Activated B cell treated with CpG ODN at 0.5 μM for 24 hours (primary cell): ENCODE data around the gene PDE4A. TPM values are rescaled to one million over a fixed set of nuclear protein-coding genes. Genes with fewer than 3 reads are reported as not detected.
"Not testable (repeated sequence)": the region's sequence is repeated elsewhere in the genome, so short reads cannot be mapped to it uniquely, and the experiment has no call there.

Experiments
- ATAC-seq: fragments of 200-7000 bp; cut with Tn5 transposase; one replicate; pipeline ENCODE4 v1.10.0; 2021; ENCODE audit warnings: low read depth, mild to moderate bottlenecking, moderate library complexity
- CTCF ChIA-PET: fragments of 350-600 bp; sonication (Branson Sonifier 250); formaldehyde crosslinking; loops from one replicate; lab custom pipeline; 2021; ENCODE audit warnings: antibody characterized with exemption; lab: Charles Lee
- POLR2A ChIA-PET: fragments of 350-600 bp; sonication (Branson Sonifier 250); formaldehyde crosslinking; loops from one replicate; lab custom pipeline; 2021; ENCODE audit warnings: antibody characterized with exemption; lab: Charles Lee
- DNase-seq: peaks from one replicate; pipeline ENCODE4 v3.0.0; 2022
- H3K27ac Mint-ChIP-seq: one replicate; pipeline ENCODE4 v1.8.0; 2020; ENCODE audit warnings: mixed read lengths
- H3K27me3 Mint-ChIP-seq: one replicate; pipeline ENCODE4 v1.8.0; 2021; ENCODE audit warnings: mixed read lengths
- H3K36me3 Mint-ChIP-seq: one replicate; pipeline ENCODE4 v1.8.0; 2021; ENCODE audit warnings: low read depth, mixed read lengths
- H3K4me1 Mint-ChIP-seq: one replicate; pipeline ENCODE4 v1.8.0; 2021; ENCODE audit warnings: mixed read lengths
- H3K4me3 Mint-ChIP-seq: one replicate; pipeline ENCODE4 v1.8.0; 2020; ENCODE audit warnings: mild to moderate bottlenecking, mixed read lengths
- H3K9me3 Mint-ChIP-seq: one replicate; pipeline ENCODE4 v1.8.0; 2020; ENCODE audit warnings: mixed read lengths
- intact Hi-C: fragments of 100-400 bp; cut with micrococcal nuclease; formaldehyde crosslinking; loops from one replicate; pipeline ENCODE4 v1.15.1; 2024
- total RNA-seq: library from RNA; stranded (reverse); gene quantifications from 2 replicates; pipeline ENCODE4 v1.2.3, GENCODE V29; 2022
- TF ChIP-seq, protein P1 (sequence below): fragments of 200-600 bp; IDR thresholded peaks from one replicate; pipeline ENCODE4 v1.8.0; 2022; ENCODE audit warnings: antibody characterized with exemption, mild to moderate bottlenecking

Gene PDE4A
- total RNA-seq, 1 donor from 2014 or later: 8.6 TPM

DNA sequence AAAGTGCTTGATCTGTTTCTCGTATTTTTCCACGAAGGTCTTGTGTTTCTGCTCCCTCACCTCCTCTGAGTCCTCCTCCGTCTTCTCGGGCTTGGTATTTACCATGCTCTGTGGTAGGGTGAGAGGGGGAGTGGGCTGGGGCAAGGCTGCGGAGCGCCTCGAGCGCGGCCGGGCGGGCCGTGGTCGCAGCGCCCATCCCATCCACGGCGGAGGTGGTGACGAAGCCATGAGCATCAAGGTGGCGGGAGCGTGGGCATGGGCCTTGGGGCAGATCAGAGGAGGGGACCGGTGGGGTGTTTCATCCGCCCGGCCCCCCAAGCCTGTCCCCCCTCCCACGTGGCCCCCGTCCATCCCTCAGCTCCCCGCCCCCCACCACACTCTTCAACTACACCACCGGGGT is 24.9 kb upstream of the PDE4A start:
- Mint-ChIP-seq H3K4me1 (peaks cover 12% of the 10 kb centered on the region), H3K9me3 (no peaks in the 10 kb centered on the region), H3K27ac (no peak overlapping the region), H3K27me3 (no peaks in the 10 kb centered on the region), H3K36me3 (peaks cover 70% of the 10 kb centered on the region), H3K4me3 (no peak overlapping the region)
- ATAC-seq (no peak), DNase-seq (no peak)
- TF ChIP-seq, protein P1, sequence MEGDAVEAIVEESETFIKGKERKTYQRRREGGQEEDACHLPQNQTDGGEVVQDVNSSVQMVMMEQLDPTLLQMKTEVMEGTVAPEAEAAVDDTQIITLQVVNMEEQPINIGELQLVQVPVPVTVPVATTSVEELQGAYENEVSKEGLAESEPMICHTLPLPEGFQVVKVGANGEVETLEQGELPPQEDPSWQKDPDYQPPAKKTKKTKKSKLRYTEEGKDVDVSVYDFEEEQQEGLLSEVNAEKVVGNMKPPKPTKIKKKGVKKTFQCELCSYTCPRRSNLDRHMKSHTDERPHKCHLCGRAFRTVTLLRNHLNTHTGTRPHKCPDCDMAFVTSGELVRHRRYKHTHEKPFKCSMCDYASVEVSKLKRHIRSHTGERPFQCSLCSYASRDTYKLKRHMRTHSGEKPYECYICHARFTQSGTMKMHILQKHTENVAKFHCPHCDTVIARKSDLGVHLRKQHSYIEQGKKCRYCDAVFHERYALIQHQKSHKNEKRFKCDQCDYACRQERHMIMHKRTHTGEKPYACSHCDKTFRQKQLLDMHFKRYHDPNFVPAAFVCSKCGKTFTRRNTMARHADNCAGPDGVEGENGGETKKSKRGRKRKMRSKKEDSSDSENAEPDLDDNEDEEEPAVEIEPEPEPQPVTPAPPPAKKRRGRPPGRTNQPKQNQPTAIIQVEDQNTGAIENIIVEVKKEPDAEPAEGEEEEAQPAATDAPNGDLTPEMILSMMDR: no peak
- intact Hi-C loops: no loop called here
- ChIA-PET CTCF (no interaction called here), POLR2A (interaction anchor here (0.5 to 0.7 kb wide), 2 partner anchors 100 to 144 kb away, joined by 3 to 8 read pairs; no protein-coding TSS in a partner anchor)

DNA sequence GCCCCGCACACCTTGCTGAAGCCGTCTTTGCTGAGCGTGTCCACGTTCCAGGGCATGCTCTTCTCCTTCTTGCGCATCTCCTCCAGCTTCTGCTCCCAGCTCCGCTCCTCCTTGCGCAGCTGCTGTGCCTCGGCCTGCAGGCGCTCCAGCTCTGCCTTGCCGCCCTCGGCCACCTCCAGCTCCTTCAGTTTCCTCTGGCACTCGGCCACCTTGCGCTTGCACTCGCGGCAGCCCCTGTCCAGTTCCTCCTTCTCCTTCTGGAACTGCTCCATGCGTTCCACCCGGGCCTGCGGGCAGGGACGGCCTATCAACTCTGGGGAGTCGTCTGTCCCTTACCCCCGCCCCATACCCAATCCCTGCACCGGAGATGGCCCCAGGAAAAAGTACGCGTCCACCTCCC is 24.4 kb upstream of the PDE4A start:
- ChIA-PET CTCF (no interaction called here), POLR2A (interaction anchor here (0.7 kb wide), 1 partner anchor 100 kb away, joined by 8 read pairs; no protein-coding TSS in a partner anchor)
- peaks cover 66% of the 10 kb centered on the region for H3K36me3 Mint-ChIP-seq
- no peak overlapping the region for H3K4me3 Mint-ChIP-seq
- H3K9me3 Mint-ChIP-seq: no peaks in the 10 kb centered on the region
- H3K27me3 Mint-ChIP-seq: no peaks in the 10 kb centered on the region
- DNase-seq (no peak), ATAC-seq (no peak)
- intact Hi-C loops: no loop called here
- TF ChIP-seq, protein P1: no peak
- no peak overlapping the region for H3K27ac Mint-ChIP-seq
- peaks cover 16% of the 10 kb centered on the region for H3K4me1 Mint-ChIP-seq

DNA sequence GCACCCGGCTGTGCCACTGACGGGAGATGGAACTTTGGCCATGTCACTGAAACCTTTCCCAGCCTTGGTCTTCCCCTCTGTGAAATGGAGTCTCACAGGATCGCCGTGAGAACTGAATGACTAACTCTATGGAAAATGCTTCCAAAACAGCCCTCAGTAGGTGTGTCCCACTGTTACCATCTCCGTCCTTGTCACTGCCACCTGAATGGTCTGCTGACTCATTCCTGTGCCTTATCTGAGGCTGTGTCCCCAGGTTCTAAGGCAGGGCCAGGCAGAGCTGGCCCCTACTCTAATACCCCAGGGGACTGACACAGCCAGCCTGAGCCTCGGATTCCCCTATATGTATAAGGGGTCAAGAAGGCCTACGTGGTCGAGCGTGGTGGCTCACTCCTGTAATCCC is 21.5 kb upstream of the PDE4A start:
- DNase-seq (no peak), ATAC-seq (no peak)
- intact Hi-C loops: no loop called here
- no peaks in the 10 kb centered on the region for H3K9me3 Mint-ChIP-seq
- no peak overlapping the region for H3K27ac Mint-ChIP-seq
- H3K4me1 Mint-ChIP-seq: peaks cover 37% of the 10 kb centered on the region
- CTCF ChIA-PET: interaction anchor here (1.0 to 1.7 kb wide), 3 partner anchors 10 to 38 kb away, joined by 3 to 6 read pairs (median 4); no protein-coding TSS in a partner anchor
- TF ChIP-seq, protein P1: no peak
- no peaks in the 10 kb centered on the region for H3K27me3 Mint-ChIP-seq
- H3K36me3 Mint-ChIP-seq: peaks cover 49% of the 10 kb centered on the region
- POLR2A ChIA-PET: interaction anchor here (1.0 to 1.2 kb wide), 2 partner anchors 8 to 109 kb away, joined by 3 to 11 read pairs; partner anchors contain the start of gene ICAM5
- no peak overlapping the region for H3K4me3 Mint-ChIP-seq

DNA sequence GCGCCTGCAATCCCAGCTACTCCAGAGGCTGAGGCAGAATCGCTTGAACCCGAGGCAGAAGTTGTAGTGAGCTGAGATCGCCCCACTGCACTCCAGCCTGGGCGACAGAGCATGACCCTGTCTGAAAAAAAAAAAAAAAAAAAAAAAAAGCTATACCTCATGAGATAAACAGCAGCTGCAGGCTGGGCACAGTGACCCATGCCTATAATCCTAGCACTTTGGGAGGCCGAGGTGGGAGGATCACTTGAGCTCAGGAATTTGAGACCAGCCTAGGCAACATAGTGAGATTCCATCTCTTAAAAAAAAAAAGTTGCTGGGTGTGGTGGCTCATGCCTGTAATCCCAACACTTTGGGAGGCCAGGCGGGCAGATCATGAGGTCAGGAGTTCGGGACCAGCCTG is 21.0 kb upstream of the PDE4A start:
- Mint-ChIP-seq H3K36me3 (peaks cover 46% of the 10 kb centered on the region), H3K4me1 (peaks cover 40% of the 10 kb centered on the region)
- DNase-seq, H3K27ac Mint-ChIP-seq, H3K9me3 Mint-ChIP-seq, intact Hi-C loops, H3K27me3 Mint-ChIP-seq, H3K4me3 Mint-ChIP-seq, ATAC-seq: not testable (repeated sequence)
- ChIA-PET POLR2A (interaction anchor here (0.6 to 1.2 kb wide), 5 partner anchors 9 to 484 kb away, joined by 3 to 14 read pairs (median 4); partner anchors contain the start of genes ICAM1 and ICAM5), CTCF (interaction anchor here (0.6 to 1.7 kb wide), 4 partner anchors 11 to 386 kb away, joined by 3 to 6 read pairs (median 4); no protein-coding TSS in a partner anchor)

DNA sequence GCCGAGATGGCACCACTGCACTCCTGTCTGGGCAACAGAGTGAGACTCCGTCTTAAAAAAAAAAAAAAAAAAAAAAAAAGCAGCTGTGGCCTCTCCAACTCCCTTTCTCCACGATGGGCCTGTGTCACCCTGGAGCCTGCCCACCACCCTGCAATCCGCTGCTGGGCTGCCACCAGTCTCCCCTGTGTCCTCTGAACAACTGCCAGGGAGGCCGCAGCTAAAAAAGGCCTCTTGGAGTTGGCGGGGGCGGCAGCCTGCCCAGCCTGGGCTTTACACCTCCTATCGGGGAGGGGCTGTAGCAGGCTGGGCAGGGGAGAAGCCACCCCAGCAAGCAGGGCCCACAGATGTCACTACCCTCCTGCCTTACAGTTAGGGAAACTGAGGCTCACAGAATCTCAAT is 20.5 kb upstream of the PDE4A start:
- no peaks in the 10 kb centered on the region for H3K9me3 Mint-ChIP-seq
- no peak for ATAC-seq
- no peaks in the 10 kb centered on the region for H3K27me3 Mint-ChIP-seq
- CTCF ChIA-PET: interaction anchor here (0.6 to 1.3 kb wide), 3 partner anchors 11 to 386 kb away, joined by 3 to 4 read pairs (median 3); no protein-coding TSS in a partner anchor
- POLR2A ChIA-PET: interaction anchor here (0.6 to 1.2 kb wide), 5 partner anchors 9 to 484 kb away, joined by 3 to 14 read pairs (median 4); partner anchors contain the start of genes ICAM1 and ICAM5
- TF ChIP-seq, protein P1: no peak
- no peak for DNase-seq
- no peak overlapping the region for H3K27ac Mint-ChIP-seq
- peaks cover 44% of the 10 kb centered on the region for H3K4me1 Mint-ChIP-seq
- no peak overlapping the region for H3K4me3 Mint-ChIP-seq
- intact Hi-C loops: loop anchor here (5.0 kb wide), 1 partner anchor 252 kb away; the partner anchor contains the start of gene ILF3
- peaks cover 41% of the 10 kb centered on the region for H3K36me3 Mint-ChIP-seq
